ENCODE data around the gene FAAP100. TPM values are rescaled to one million over a fixed set of nuclear protein-coding genes. Genes with fewer than 3 reads are reported as not detected.

FAAP100 gene
- total RNA-seq, 1 donor from 2014 or later, result 11.0 TPM

DNA sequence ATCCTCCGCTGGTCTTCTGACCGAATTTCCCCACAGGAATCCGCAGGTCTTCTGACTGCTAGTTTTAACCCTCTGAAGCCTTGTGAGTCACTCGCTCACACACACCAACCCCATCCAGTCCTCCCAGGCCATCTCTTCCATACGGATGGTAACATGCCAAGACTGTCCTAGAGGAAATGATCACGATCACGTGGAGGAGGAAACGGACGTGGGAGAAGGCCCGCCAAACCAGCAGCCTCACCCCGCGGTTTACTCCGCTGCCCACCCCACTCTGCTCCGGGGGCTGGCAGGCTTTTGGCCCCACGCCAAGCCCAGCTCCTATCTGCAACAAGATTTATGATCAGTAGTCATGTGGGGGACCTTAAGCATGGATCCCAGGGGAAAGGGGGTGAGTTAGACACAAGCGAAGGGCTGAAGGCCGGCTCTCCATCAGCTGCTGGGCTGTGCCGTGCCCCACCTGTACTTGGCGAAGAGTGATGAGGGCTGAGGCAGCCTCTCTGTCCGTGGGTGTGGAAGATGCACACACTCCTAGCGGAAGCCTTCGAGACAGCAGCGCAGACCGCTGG is 1.5 kb upstream of the FAAP100 start:
- DNase-seq (ENCODE audit: low read depth in 2 of 2), result peak; percentile 63 to 92

- peak in 1 of 2 donors; percentile 73 for DNase-seq (ENCODE audit: low read depth in 2 of 2)
Observed at GRCh38 chr17:81553018-81553615, 964 bp upstream of the FAAP100 start.

DNA sequence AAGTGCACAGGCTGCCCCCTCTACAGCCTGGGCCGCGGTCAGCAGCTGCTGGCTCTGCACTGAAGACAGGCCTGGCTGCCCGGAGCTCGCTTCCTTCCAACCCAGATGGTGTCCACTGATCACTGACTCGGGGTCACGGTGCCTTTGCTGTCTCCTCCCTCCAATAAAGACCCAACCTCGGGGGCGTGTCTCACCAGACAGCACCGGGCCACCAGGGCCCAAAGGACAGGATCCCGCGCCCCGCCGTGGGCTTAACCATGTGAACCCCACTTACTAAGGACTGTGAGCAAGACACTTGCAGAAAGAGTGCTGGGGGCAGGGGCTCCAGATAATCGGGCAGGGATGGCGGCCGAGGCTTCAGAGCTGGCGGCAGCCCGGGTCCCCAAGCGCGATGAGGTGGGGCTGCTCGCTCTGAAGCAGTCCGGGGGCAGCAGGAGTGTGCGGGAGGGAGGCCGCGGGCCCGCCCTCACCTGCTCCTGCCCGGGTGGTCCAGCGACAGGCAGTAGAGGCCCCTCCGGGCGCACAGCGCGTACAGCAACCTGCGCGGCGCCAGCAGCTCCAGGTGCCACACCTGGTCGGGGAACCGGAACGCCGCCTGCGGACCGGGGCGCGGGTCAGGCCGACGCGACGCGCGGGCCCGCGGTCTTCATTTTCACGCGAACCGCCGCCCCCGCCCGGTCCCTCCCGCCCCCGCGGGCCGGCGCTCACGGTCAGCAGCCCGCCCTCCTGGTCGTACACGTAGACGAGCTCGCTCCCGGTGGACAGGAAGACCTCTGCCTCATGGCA is 502 bp downstream of the FAAP100 start:
- DNase-seq (ENCODE audit: low read depth in 2 of 2), result peak; percentile 50 to 80

GRCh38 chr17:81550830-81551457 is 1.2 kb downstream of the FAAP100 start:
- DNase-seq (ENCODE audit: low read depth in 2 of 2), result no peak

GRCh38 chr17:81550285-81550684 is 1.9 kb downstream of the FAAP100 start:
- DNase-seq (ENCODE audit: low read depth in 2 of 2), result no peak

- no peak for DNase-seq (ENCODE audit: low read depth in 2 of 2)
Observed at GRCh38 chr17:81549826-81550225, 2.3 kb downstream of the FAAP100 start.

DNA sequence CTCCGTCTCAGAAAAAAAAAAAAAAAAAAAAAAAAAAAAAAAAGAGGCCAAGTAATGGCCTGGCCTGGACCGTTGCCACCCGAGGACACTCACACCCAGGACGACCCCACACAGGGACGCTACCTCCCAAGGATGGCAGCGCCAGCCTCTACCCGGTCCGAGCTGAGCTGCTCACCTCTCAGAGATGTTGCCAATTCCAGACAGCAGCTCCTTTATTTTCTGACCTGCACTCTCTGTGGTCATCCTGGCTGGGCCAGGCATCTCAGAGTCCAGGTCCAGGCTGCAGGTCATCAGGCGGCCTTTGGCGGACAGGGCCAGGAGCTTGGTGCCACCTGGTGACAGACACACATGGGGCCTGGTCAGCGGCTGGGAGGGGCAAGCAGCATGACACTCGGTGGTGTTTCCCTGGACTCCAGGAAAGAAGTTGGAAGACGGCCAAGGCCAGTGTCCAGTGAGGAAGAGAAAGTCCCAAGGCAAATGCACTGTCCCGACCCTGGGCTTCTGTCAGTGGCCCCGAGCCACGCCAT is 3.1 kb downstream of the FAAP100 start:
- peak in 1 of 2 donors; percentile 41 for DNase-seq (ENCODE audit: low read depth in 2 of 2)

- no peak for DNase-seq (ENCODE audit: low read depth in 2 of 2)
Observed at GRCh38 chr17:81547614-81547982, 4.6 kb downstream of the FAAP100 start.

- DNase-seq (ENCODE audit: low read depth in 2 of 2), result no peak
Observed at GRCh38 chr17:81546906-81547613, 5.1 kb downstream of the FAAP100 start.

GRCh38 chr17:81545160-81545949 is 6.8 kb downstream of the FAAP100 start:
- DNase-seq (ENCODE audit: low read depth in 2 of 2), result no peak

DNA sequence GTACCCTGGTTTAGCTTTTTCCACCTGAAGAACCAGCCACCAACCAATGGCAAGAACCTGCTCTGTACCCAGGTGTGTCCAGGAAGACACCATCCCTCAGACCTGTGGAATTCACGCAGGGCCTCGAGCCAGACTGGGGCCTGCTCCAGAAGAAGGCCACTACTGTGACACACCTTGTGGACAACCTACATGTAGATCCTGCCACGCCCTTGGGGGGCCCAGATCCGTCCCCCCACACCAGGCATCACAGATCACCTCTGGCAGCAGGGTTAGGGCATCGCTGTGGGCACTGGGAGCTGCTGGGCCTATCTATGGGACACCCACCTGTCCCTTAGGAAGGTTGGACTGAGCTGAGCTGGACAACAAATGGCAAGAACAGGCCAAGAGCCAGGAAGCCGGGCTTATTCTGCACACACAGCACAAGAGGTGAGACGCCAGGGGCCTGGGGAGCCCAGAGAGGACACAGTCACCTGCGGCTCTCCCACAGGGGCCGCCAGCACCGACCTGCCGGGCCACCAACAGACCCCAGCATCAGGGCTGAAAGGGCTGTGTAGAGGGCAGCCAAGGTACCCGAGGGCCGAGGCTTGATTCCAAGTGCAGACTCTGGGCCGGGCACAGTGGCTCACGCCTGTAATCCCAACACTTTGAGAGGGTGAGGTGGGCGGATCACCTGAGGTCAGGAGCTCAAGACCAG is 7.7 kb downstream of the FAAP100 start:
- DNase-seq (ENCODE audit: low read depth in 2 of 2), result no peak

GRCh38 chr17:81543756-81544155 is 8.4 kb downstream of the FAAP100 start:
- DNase-seq (ENCODE audit: low read depth in 2 of 2), result no peak

GRCh38 chr17:81543339-81543675 is 8.8 kb downstream of the FAAP100 start:
- no peak for DNase-seq (ENCODE audit: low read depth in 2 of 2)

DNA sequence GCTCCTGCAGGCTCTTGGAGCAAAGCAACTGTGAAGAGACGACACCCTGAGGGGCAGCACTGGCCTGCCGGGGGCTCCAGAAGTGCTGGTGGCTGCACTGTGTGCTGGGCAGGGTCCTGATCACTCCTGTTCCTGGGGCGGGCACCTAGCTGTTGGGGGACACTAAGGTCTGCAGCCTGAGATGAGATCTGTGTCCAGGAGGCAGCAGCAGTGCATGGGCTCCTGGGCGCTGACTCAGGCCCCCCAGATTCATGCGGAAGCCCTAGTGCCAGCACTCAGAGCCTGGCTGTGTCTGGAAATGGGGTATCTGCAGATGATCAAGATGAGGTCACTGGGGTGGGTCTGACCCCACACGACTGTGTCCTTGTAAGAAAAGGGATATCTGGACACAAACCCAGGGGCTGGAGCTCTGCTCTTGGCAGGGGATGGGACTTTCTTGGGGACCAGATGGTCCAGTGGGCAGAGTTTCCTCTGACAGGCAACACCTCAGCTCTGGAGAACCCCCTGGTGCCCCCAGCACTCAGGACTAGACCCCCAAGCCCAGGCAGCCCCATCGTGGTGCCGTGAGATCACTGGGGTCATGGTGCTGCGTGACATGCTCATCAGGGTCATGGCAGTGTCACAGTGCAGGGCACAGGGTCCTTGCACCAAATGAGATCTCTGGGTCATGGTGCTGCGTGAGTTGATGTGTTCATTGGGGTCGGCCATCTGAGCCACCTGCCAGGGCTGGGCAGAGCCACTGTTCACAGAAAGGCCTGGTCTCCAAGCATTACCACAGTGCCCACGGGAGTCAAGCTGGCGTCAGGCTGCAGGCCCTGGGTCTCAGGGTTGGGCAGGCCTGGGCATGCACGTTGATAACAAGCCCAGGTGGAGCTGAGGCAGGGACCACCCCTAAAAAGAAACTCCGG is 9.5 kb downstream of the FAAP100 start:
- DNase-seq (ENCODE audit: low read depth in 2 of 2), result no peak

GRCh38 chr17:81541123-81541522 is 11.0 kb downstream of the FAAP100 start:
- no peak for DNase-seq (ENCODE audit: low read depth in 2 of 2)

- DNase-seq (ENCODE audit: low read depth in 2 of 2), result no peak
Observed at GRCh38 chr17:81540676-81541027, 11.5 kb downstream of the FAAP100 start.

- no peak for DNase-seq (ENCODE audit: low read depth in 2 of 2)
Observed at GRCh38 chr17:81539961-81540675, 12.0 kb downstream of the FAAP100 start.

DNA sequence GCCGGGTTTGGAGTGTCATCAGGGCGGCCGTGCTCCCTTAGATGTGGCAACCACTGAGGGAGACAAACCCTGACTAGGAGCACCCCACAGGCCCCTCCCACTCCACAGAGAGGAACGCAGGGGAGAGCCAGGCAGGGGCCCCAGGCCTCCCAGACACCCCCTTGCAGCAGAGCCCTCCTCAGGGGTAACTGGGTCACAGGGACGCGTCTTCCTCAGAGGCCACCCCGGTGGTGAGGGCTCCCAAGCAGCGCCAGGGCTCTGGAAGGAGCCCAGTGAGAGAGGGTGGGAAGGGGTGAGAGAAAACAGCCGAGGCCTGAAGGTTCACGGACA is 12.6 kb downstream of the FAAP100 start:
- no peak for DNase-seq (ENCODE audit: low read depth in 2 of 2)

Measured in dermis microvascular lymphatic vessel endothelial cell (primary cell).